ENCODE data around the gene AMHR2. TPM values are rescaled to one million over a fixed set of nuclear protein-coding genes. Genes with fewer than 3 reads are reported as not detected.
A peak's percentile ranks its signal among the peaks of the same experiment; 100 is the strongest.
"Not testable (repeated sequence)": the region's sequence is repeated elsewhere in the genome, so short reads cannot be mapped to it uniquely, and the experiment has no call there.

Gene AMHR2
- polyA plus RNA-seq, 3 donors: 0.10 to 1.6 (median 0.67) TPM

DNA sequence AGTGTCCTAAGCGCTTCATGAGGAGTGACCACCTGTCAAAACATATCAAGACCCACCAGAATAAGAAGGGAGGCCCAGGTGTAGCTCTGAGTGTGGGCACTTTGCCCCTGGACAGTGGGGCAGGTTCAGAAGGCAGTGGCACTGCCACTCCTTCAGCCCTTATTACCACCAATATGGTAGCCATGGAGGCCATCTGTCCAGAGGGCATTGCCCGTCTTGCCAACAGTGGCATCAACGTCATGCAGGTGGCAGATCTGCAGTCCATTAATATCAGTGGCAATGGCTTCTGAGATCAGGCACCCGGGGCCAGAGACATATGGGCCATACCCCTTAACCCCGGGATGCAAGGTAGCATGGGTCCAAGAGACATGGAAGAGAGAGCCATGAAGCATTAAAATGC is 12.7 kb upstream of the AMHR2 start:
- H3K27ac ChIP-seq (ENCODE audit: low read depth, low read length): no peak overlapping the region
- WGBS, 3 donors: 91 to 98% (median 97%) methylated on average over 5 of the region's 5 CpGs

DNA sequence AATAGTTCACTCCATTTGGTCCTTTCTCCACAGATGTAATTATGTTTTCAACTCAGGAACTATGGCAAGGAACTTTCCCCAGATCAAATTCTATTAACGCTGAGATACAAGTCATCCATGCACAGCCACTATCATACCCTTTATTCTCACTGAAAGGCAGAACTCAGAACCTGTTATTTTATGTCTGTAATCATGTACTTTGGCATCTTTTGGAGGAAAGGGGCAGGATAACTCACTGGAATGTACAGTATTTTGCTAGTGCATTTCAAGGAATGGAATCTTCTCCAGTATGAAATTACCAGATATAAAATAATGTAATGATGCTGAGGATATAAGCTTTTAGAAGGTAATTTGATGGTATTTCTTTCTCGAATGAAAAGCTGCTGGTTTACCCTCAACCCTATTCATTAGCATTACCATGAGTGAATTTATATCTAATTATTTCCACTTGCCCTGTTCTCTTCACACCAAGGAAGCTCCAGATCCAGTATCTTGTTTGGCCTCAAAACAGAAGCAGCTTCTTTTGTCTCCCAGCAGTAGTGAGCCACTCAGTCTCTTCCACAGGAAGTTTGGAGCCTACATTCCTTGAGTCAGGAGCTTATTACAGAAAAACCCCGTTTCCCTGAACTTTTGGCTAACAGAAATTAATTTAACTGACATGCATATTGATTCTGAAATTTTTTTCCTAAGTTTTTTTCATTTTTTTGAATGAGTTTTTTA is 10.0 kb upstream of the AMHR2 start:
- WGBS, 3 donors: 67 to 77% (median 73%) methylated on average over 3 of the region's 3 CpGs
- H3K27ac ChIP-seq (ENCODE audit: low read depth, low read length): no peak overlapping the region

DNA sequence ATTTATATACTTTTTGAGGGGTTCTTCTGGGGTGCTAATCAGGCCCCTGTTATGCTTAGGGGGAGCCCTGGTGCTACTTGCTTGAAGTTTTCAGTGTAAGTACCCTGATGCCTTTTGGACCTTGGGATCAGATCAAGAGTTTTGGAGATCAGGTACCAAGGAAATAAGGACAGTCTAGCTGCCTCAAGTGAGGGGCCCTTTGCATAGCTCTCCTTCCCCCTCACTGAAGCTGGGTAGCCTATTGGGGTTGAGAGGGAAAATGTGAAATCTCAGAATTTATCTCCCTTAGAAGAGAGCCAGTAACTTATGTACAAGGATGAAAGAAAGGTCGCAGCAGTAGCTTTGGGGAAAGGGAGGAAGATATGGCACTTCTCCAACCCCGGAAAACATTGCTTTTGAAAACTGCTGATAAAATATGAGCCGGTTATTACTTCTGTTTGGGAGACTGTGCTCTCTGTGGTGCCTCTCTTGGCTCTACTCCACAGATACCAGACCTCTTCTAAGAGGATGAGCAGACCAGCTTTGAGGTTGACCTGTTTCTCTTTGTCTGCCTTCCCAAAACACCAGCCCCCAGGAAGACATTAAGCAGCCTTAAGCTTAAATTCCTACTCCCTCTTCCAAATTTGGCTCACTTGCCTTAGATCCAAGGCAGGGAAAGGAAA is 8.8 kb upstream of the AMHR2 start:
- WGBS, 3 donors: 14 to 29% (median 28%) methylated on average over 3 of the region's 3 CpGs
- no peak overlapping the region for H3K27ac ChIP-seq (ENCODE audit: low read depth, low read length)

DNA sequence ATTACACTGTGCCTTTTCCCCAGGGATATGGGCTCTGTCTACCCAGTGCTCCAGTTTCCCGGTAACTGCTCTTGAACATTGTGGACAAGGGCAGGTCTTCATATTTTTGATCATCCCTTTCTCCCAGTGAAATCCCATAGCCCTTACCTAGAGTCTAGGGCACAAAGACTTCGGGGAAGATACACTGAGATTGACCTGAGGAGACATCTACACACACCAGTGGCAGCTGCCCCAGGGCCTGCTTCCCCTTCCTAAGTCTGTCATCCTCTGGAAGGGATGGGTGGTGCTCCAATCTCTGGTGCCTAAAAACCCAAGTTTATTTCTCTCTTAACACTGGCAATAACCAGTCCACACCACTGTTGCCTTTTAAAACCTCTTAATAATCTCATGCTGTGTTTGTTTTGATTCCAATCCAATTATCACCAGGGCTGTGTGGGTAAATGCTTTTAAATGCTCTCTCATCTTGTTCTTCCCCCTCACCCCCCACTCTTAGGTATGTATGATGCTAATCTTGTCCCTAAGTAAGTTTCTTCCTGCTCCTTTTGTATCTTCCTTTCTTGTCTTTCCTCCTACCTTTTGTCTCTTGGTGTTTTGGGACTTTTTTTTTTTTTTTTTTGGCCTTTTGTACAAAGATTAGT is 7.8 kb upstream of the AMHR2 start:
- 76 to 85% (median 79%) methylated on average over 2 of the region's 2 CpGs for WGBS, 3 donors
- H3K27ac ChIP-seq (ENCODE audit: low read depth, low read length): not testable (repeated sequence)

DNA sequence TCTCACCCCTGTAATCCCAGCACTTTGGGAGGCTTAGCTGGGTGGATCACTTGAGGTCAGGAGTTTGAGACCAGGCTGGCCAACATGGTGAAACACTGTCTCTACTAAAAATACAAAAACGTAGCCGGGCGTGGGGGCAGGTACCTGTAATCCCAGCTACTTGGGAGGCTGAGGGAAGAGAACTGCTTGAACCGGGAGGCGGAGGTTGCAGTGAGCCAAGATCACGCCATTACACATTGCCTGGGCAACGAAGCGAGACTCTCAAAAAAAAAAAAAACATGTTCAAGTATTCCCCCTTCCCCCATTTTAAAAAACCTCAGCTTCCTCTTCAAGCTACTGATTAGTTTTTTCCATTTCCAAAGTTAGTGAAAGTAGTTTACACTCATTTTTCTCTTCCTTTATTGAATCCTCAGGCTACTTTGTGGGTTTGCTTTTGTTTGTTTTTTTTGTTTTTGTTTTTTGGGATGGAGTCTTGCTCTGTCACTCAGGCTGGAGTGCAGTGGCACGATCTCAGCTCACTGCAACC is 6.3 kb upstream of the AMHR2 start:
- H3K27ac ChIP-seq (ENCODE audit: low read depth, low read length): not testable (repeated sequence)
- WGBS, 3 donors: 55 to 85% (median 60%) methylated on average over 9 of the region's 9 CpGs

DNA sequence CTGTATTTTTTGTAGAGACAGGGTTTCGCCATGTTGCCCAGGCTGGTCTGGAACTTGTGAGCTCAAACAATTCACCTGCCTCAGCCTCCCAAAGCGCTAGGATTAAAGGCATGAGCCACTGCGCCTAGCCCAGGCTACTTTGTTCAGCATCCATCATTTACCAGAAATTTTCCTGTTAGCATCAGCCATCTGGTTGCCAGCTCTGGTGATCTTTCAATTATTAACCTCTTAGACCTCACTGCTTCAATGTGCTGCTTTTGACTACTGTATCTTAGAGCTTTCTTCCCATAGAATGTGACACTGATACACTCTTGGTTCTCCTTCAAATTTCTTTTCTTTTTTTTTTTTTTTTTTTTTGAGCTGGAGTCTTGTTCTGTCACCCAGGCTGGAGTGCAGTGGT is 5.4 kb upstream of the AMHR2 start:
- WGBS, 3 donors: 87 to 97% (median 92%) methylated on average over 3 of the region's 3 CpGs
- no peak overlapping the region for H3K27ac ChIP-seq (ENCODE audit: low read depth, low read length)

DNA sequence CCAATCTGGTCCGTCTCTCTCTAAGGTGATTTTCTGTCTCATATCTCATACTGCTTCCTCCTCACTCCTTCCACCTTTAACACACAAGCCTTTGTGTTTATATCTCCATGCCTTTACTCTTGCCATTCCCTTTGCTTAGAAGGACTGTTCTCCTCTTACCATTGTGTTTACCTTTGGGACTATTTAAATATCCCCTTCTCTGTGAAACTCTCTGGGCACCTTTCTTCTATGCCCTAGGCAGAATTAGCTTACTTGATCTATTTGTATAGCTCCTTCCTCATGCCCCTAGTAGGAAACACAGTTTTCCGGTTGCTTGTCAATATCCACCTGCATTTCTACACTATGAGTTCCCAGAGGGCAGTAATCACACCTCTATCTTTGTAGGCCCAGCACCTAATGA is 3.9 kb upstream of the AMHR2 start:
- 85 to 92% (median 86%) methylated on average over 2 of the region's 2 CpGs for WGBS, 3 donors
- H3K27ac ChIP-seq (ENCODE audit: low read depth, low read length): no peak overlapping the region

DNA sequence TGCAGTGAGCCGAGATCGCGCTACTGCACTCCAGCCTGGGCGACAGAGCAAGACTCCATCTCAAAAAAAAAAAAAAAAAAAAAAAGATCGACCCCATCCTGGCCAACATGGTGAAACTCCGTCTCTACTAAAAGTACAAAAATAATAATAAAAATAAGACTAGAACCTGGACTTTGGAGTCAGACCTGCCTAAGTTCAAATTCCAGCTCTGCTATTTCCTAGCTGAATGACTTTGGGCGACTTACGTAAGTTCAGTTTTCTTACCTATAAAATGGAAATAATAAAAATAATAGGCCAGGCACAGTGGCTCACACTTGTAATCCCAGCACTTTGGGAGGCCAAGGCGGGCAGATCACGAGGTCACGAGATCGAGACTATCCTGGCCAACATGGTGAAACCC is 1.4 kb upstream of the AMHR2 start:
- not testable (repeated sequence) for H3K27ac ChIP-seq (ENCODE audit: low read depth, low read length)
- 87 to 92% (median 90%) methylated on average over 11 to 12 of the region's 12 CpGs for WGBS, 3 donors

DNA sequence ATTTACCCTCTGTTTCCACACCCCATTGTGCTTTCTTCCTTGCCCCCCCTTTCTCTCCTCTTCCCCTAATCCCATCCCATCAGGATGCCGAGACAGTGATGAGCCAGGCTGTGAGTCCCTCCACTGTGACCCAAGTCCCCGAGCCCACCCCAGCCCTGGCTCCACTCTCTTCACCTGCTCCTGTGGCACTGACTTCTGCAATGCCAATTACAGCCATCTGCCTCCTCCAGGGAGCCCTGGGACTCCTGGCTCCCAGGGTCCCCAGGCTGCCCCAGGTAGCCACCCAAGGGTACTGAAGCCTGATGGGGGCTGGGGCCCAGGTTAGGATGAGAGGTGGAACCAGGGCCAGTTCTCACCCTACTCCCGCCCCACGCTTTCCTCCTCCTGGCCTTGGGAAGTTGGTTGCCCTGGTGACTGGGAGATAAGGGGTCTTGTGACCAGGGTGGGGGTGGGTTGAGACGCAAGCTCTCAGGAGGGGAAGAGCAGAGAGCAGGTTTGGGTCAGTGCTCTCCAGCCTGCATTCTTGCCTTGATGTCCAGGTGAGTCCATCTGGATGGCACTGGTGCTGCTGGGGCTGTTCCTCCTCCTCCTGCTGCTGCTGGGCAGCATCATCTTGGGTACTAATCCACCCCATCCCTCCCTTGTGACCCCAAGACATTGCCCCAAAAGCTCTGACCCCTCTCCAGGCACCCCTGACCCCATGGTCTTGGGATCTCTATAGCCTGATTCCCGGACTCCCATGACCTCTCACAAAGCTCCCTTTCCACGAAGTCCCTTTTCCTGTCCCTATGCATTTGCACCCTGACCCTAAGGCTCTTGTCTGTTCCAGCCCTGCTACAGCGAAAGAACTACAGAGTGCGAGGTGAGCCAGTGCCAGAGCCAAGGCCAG is 1.2 kb downstream of the AMHR2 start:
- WGBS, 3 donors: 39 to 82% (median 81%) methylated on average over 8 to 9 of the region's 9 CpGs
- no peak overlapping the region for H3K27ac ChIP-seq (ENCODE audit: low read depth, low read length)

DNA sequence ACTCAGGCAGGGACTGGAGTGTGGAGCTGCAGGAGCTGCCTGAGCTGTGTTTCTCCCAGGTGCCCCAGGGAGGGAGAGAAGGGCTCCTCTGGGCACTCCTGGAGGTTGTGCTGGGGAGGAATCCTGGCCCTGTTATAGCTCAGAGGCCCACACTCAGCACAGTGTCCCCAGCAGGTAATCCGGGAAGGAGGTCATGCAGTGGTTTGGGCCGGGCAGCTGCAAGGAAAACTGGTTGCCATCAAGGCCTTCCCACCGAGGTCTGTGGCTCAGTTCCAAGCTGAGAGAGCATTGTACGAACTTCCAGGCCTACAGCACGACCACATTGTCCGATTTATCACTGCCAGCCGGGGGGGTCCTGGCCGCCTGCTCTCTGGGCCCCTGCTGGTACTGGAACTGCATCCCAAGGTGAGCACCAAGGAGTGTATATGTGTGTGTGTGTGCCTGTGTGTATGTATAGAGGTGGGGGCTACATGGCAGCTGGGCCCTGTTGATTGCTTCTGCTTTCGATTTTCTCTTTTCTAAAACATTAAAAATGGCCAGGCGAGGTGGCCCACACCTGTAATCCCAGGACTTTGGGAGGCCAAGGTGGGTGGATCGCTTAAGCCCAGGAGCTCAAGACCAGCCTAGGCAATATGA is 2.0 kb downstream of the AMHR2 start:
- WGBS, 3 donors: 43 to 79% (median 77%) methylated on average over 11 of the region's 11 CpGs
- no peak overlapping the region for H3K27ac ChIP-seq (ENCODE audit: low read depth, low read length)

DNA sequence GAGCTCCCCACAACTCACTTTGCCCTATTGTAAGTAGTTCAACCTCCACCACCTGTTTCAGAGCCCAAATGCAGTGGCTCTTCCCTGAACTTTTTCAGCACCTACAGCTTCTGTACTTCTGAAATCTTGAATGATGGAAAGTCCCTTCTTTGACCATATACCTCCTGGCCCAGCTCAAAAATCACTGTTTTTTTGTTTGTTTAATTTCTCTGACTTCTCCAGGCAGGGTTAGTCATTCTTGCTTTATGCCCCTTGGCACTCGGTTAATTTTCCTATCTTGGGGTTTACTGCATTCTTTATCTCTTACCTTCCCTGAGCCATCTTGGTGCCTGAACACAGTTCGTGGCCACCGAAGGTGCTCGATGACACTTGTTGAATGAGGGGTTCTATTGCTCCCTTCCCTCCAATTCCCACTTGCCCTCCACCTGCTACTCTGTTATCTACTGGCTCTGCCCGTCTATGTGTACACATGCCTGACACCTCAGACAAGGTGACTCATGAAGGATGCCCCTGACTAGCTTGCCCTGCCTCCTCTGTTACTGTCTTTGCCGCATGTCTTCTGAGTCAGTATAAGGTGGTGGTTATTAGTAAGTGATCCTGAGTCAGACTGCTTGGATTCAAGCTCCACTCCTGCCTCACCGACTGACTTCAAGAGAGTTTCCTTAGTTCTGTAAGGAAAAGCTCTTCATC is 4.4 kb downstream of the AMHR2 start:
- WGBS, 3 donors: 66 to 87% (median 86%) methylated on average over 7 of the region's 7 CpGs
- H3K27ac ChIP-seq (ENCODE audit: low read depth, low read length): no peak overlapping the region

DNA sequence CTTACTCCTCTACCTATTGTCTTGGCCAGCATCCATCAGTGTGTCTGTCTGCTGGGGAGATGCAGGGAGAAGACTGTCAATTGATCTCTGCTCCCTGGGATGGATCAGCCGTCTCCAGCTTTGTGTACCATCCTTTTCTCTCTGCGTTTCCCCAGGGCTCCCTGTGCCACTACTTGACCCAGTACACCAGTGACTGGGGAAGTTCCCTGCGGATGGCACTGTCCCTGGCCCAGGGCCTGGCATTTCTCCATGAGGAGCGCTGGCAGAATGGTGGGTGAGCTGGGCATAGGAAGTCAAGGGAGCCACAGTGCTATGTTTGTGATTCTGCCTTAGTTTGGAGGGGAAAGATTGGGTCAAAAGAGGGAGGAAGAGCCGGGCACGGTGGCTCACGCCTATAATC is 5.1 kb downstream of the AMHR2 start:
- no peak overlapping the region for H3K27ac ChIP-seq (ENCODE audit: low read depth, low read length)
- WGBS, 3 donors: 91 to 93% (median 92%) methylated on average over 7 of the region's 7 CpGs

DNA sequence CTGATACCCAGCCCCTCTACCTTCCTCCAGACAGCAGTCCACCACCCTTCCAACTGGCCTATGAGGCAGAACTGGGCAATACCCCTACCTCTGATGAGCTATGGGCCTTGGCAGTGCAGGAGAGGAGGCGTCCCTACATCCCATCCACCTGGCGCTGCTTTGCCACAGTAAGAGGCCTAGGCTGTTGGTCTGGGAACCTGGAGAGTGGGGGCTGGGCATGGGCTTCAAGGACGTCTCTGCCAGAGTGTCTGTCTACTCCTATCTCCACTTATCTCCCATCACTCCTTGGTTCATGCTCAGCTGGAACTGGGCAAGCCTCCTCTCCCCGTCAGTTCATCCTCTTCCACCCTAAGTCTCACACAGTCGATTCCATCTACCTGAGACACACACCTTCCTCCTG is 6.5 kb downstream of the AMHR2 start:
- WGBS, 3 donors: 80 to 93% (median 82%) methylated on average over 5 of the region's 5 CpGs
- H3K27ac ChIP-seq (ENCODE audit: low read depth, low read length): no peak overlapping the region

DNA sequence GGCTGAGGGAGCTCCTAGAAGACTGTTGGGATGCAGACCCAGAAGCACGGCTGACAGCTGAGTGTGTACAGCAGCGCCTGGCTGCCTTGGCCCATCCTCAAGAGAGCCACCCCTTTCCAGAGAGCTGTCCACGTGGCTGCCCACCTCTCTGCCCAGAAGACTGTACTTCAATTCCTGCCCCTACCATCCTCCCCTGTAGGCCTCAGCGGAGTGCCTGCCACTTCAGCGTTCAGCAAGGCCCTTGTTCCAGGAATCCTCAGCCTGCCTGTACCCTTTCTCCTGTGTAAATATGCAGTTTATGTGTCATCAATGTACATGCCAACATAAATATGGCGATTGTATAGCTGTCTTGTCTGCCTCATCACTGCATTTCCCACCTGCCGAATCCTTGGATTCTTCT is 7.5 kb downstream of the AMHR2 start:
- no peak overlapping the region for H3K27ac ChIP-seq (ENCODE audit: low read depth, low read length)
- 79 to 87% (median 87%) methylated on average over 7 of the region's 7 CpGs for WGBS, 3 donors

DNA sequence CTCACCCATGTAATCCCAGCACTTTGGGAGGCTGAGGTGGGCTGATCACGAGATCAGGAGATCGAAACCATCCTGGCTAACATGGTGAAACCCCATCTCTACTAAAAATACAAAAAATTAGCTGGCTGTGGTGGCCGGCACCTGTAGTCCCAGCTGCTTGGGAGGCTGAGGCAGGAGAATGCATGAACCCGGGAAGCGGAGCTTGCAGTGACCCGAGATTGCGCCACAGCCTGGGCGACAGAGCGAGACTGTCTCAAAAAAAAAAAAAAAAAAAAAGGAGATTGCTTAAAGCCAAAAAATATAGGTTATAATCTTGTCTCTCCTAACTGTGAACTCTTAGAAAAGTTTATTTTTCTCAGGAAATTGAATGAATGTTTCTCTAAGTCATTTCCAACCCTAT is 11.7 kb downstream of the AMHR2 start:
- 74 to 94% (median 80%) methylated on average over 9 of the region's 9 CpGs for WGBS, 3 donors
- not testable (repeated sequence) for H3K27ac ChIP-seq (ENCODE audit: low read depth, low read length)

DNA sequence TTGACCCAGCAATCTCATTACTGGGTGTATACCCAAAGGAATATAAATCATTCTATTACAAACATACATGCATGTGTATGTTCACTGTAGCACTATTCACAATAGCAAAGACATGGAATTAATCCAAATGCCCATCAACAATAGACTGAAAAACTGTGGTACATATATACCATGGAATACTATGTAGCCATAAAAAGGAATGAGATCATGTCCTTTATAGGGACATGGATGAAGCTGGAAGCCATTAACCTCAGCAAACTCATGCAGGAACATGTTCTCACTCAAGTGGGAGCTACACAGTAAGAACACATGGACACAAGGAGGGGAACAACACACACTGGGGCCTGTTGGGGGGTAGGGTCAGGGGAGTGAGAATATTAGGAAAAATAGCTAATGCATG is 15.9 kb downstream of the AMHR2 start:
- H3K27ac ChIP-seq (ENCODE audit: low read depth, low read length): not testable (repeated sequence)

DNA sequence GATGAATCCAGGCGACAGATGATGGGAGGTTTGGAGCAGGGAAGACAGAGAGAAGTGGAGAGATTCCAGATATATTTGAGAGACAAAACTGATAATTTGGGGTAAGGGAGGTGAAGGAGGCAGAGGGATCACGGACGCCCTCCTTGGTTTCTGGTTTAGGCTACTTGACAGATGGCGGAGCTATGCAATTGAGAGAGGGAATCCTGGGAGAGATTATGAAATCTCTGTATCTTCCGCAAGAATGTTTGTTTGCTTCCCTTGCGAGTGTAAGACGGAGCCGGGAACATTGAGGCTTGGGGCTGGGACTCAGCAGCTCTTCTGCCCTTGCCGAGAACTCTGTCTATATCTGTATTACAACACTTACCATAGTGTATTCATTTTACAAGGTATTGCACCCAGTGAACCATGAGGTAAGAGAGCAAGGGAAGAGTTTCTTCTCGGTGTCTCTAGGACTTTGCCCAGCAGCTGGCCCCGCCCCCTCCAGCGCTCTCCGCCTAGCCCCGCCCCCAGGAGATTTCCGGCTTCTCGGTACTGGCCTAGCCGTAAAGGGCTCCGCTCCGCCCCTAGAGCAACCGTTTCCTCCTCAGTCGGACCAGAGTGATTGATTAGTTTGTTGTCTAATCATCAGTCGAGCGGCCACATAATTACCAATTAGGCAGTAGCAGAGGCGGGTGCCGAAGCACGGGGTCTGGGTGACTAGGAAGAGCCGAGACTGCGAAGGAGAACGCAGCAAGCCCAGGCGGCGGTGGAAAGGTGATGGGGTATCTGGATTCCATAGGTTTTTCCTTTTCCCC is 17.6 kb downstream of the AMHR2 start, which contains the start of gene PRR13:
TSS of gene PRR13 (plus strand) at position 695 of the 794 bp plus-strand sequence. CDS start 981 bp downstream, outside the sequence.
- WGBS, 3 donors: 0 to 1% (median 1%) methylated on average over 31 of the region's 31 CpGs
- peak within 1 kb of the TSS; percentile 69 for H3K27ac ChIP-seq (ENCODE audit: low read depth, low read length)
